Measurements from ENCODE around the gene FBLN2.

The FBLN2 gene

DNA sequence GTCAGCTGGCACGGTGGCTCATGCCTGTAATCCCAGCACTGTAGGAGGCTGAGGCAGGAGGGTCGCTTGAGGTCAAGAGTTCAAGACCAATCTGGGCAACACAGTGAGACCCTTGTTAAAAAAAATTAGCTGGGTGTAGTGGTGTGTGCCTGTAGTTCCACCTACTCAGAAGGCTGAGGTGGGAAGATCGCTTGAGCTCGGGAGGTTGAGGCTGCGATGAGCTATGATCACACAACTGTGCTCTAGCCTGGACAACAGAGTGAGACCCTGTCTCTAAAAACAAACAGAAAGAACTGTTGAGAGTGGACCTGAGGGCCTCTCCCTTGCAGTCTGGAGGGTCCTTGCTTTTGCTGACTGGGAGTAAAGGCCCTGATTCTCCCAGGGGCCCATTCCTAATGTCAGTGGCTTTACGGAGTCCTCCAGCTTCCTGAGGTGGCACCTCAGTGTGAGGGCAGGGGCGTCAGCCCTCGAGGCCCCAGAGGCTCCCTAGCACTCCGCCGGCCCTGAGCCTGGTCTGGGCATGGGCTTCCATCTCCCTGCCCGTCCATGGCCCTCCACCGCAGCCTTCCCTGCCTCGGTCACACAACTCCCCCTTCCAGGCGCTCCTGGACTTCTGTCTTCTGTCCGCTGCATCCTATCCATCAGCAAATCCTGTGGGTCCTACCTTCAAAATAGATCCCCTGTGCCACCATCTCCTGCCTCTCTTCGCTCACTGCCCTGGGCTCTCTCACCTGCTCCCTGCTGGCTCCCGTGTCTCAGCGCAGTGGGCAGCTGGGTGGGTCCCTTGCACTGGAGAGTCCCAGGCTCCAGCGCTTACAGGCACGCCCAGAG lies 19.0 kb downstream of the FBLN2 start:
- H3K79me2 ChIP-seq (ENCODE audit: insufficient read depth, low read length): no peaks in the 10 kb centered on the region

DNA sequence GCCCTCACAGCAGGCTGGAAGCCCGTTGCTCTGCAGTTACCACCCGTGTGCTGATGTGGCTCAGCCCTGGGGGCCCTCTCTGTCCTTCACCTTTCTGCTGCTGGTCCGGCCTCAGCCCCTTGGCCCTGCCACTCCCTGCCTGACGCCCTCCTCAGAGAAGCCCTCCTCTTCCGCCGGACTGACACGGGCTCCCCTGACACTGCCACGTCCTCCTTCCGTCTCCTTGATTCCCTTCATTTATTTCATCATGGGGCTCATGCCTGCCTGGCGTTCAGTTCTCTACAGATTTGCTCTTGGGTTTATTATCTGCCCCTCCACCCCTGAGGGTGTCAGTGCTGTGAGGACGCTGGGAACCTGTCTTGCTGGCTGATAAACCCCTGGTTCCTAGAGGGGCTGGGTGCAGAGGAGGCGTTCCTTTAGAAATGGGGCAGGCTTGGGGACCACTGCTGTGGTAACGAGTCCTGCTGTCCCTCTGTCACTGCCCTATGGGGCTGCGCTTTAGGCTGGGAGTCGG lies 19.6 kb downstream of the FBLN2 start:
- no peaks in the 10 kb centered on the region for H3K9me3 ChIP-seq (ENCODE audit: insufficient read depth, low read length, severe bottlenecking)
- H4K20me1 ChIP-seq (ENCODE audit: insufficient read depth, low read length): no peaks in the 10 kb centered on the region
- DNase-seq (no peak), ATAC-seq (ENCODE audit: insufficient read depth, low read depth) (no peak)
- H2AFZ ChIP-seq (ENCODE audit: low read depth, low read length): no peak overlapping the region
- no peak overlapping the region for H3K4me3 ChIP-seq (ENCODE audit: low read depth in 1 of 2, low read length in 2 of 2)
- H3K9ac ChIP-seq (ENCODE audit: low read depth, low read length): no peak overlapping the region
- no peak overlapping the region for H3K4me2 ChIP-seq (ENCODE audit: insufficient read depth, low read length)
- H3K27me3 ChIP-seq (ENCODE audit: insufficient read depth, low read length, poor library complexity): no peaks in the 10 kb centered on the region
- no peaks in the 10 kb centered on the region for H3K36me3 ChIP-seq (ENCODE audit: insufficient read depth, low read length)
- no peaks in the 10 kb centered on the region for H3K79me2 ChIP-seq (ENCODE audit: insufficient read depth, low read length)
- H3K27ac ChIP-seq (ENCODE audit: low read length): no peak overlapping the region
- TF ChIP-seq, protein P1, sequence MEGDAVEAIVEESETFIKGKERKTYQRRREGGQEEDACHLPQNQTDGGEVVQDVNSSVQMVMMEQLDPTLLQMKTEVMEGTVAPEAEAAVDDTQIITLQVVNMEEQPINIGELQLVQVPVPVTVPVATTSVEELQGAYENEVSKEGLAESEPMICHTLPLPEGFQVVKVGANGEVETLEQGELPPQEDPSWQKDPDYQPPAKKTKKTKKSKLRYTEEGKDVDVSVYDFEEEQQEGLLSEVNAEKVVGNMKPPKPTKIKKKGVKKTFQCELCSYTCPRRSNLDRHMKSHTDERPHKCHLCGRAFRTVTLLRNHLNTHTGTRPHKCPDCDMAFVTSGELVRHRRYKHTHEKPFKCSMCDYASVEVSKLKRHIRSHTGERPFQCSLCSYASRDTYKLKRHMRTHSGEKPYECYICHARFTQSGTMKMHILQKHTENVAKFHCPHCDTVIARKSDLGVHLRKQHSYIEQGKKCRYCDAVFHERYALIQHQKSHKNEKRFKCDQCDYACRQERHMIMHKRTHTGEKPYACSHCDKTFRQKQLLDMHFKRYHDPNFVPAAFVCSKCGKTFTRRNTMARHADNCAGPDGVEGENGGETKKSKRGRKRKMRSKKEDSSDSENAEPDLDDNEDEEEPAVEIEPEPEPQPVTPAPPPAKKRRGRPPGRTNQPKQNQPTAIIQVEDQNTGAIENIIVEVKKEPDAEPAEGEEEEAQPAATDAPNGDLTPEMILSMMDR (IDR thresholded peaks at IDR 0.05; ENCODE audit: borderline replicate concordance, extremely low read depth, low read length, poor library complexity, severe bottlenecking): no peak
- H3K4me1 ChIP-seq (ENCODE audit: insufficient read depth, low read length): no peaks in the 10 kb centered on the region

More for the DNA sequence above, 19.0 kb downstream of the FBLN2 start:
- no peaks in the 10 kb centered on the region for H3K9me3 ChIP-seq (ENCODE audit: insufficient read depth, low read length, severe bottlenecking)
- H3K27ac ChIP-seq (ENCODE audit: low read length): no peak overlapping the region
- H3K36me3 ChIP-seq (ENCODE audit: insufficient read depth, low read length): no peaks in the 10 kb centered on the region
- H3K4me1 ChIP-seq (ENCODE audit: insufficient read depth, low read length): no peaks in the 10 kb centered on the region
- TF ChIP-seq EZH2 (IDR thresholded peaks at IDR 0.05; ENCODE audit: borderline replicate concordance, low read depth, low read length, severe bottlenecking): no peak
- TF ChIP-seq, protein P1 (IDR thresholded peaks at IDR 0.05; ENCODE audit: borderline replicate concordance, extremely low read depth, low read length, poor library complexity, severe bottlenecking): no peak
- H3K4me3 ChIP-seq (ENCODE audit: low read depth in 1 of 2, low read length in 2 of 2): no peak overlapping the region
- H4K20me1 ChIP-seq (ENCODE audit: insufficient read depth, low read length): no peaks in the 10 kb centered on the region
- ATAC-seq (ENCODE audit: insufficient read depth, low read depth) (no peak), DNase-seq (no peak)
- no peak overlapping the region for H3K9ac ChIP-seq (ENCODE audit: low read depth, low read length)
- no peak overlapping the region for H3K4me2 ChIP-seq (ENCODE audit: insufficient read depth, low read length)
- H2AFZ ChIP-seq (ENCODE audit: low read depth, low read length): no peak overlapping the region
- no peaks in the 10 kb centered on the region for H3K27me3 ChIP-seq (ENCODE audit: insufficient read depth, low read length, poor library complexity)

DNA sequence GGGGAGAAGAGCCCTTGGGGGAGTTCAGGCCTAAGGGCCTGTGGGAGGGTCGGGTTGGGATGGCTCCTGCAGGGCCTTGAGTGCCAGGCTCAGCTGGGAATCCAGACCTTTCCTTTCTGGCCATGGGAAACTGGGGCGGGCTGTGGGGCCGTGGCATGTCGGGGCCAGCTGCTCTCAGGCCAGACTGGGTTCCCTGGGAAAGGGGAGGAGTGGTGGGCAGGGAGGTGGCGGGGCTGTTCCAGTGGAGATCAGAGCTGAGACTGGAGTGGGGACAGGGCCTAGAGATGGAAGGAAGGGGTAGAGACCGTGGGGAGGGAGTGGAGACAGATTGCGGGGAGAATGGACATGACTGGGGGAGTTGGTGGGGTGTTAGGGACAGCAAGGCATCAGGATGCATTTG lies 20.3 kb downstream of the FBLN2 start:
- H3K4me3 ChIP-seq (ENCODE audit: low read depth in 1 of 2, low read length in 2 of 2): no peak overlapping the region
- H3K27me3 ChIP-seq (ENCODE audit: insufficient read depth, low read length, poor library complexity): no peaks in the 10 kb centered on the region
- DNase-seq: no peak
- no peaks in the 10 kb centered on the region for H3K4me1 ChIP-seq (ENCODE audit: insufficient read depth, low read length)
- H3K36me3 ChIP-seq (ENCODE audit: insufficient read depth, low read length): no peaks in the 10 kb centered on the region
- no peak overlapping the region for H3K27ac ChIP-seq (ENCODE audit: low read length)
- no peaks in the 10 kb centered on the region for H4K20me1 ChIP-seq (ENCODE audit: insufficient read depth, low read length)
- no peak overlapping the region for H2AFZ ChIP-seq (ENCODE audit: low read depth, low read length)
- H3K9me3 ChIP-seq (ENCODE audit: insufficient read depth, low read length, severe bottlenecking): no peaks in the 10 kb centered on the region
- no peak overlapping the region for H3K4me2 ChIP-seq (ENCODE audit: insufficient read depth, low read length)
- TF ChIP-seq EZH2 (IDR thresholded peaks at IDR 0.05; ENCODE audit: borderline replicate concordance, low read depth, low read length, severe bottlenecking): no peak
- TF ChIP-seq, protein P1 (IDR thresholded peaks at IDR 0.05; ENCODE audit: borderline replicate concordance, extremely low read depth, low read length, poor library complexity, severe bottlenecking): no peak
- no peak for ATAC-seq (ENCODE audit: insufficient read depth, low read depth)
- no peak overlapping the region for H3K9ac ChIP-seq (ENCODE audit: low read depth, low read length)
- H3K79me2 ChIP-seq (ENCODE audit: insufficient read depth, low read length): no peaks in the 10 kb centered on the region
